ENCODE results near the gene NUDT22. TPM values are rescaled to one million over a fixed set of nuclear protein-coding genes. Genes with fewer than 3 reads are reported as not detected.

Gene NUDT22
- total RNA-seq, 4 donors from 2014 or later, result 19.2 to 77.6 (median 41.8) TPM

DNA sequence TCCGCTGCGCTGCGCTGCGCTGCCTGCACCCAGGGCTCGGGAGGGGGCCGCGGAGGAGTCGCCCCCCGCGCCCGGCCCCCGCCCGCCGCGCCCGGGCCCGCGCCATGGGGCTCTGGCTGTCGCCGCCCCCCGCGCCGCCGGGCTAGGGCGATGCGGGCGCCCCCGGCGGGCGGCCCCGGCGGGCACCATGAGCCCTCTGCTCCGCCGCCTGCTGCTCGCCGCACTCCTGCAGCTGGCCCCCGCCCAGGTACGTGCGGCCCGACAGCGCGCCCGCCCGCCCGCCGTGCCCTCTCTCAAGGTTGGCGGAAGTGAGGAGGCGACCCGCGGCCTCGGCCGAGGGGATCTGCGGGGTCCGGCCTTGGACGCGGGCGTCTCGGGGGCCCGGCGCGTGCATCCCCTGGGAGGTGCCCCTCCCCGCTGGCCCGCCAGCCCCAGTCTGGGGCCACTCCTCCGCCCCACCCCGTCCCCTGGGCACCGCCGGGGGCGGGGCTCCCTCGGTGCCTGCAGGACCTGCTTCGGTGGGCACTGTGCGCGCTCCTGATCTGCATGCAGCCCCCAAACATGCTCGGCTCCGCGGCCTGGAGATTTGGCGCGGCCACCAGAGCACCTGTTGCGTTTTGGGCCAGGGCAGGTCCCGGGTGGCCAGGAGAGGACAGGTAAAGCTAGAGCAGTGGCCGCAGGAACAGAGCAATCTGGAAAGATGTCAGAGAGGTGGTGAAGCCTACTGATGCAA, 8.7 kb downstream of the NUDT22 start:
- no peak for TF ChIP-seq CTCF (IDR thresholded peaks at IDR 0.05; ENCODE audit: low read depth)

- no peak for TF ChIP-seq CTCF (IDR thresholded peaks at IDR 0.05; ENCODE audit: low read depth)
Measured at GRCh38 chr11:64235437-64236161, 9.5 kb downstream of the NUDT22 start.

DNA sequence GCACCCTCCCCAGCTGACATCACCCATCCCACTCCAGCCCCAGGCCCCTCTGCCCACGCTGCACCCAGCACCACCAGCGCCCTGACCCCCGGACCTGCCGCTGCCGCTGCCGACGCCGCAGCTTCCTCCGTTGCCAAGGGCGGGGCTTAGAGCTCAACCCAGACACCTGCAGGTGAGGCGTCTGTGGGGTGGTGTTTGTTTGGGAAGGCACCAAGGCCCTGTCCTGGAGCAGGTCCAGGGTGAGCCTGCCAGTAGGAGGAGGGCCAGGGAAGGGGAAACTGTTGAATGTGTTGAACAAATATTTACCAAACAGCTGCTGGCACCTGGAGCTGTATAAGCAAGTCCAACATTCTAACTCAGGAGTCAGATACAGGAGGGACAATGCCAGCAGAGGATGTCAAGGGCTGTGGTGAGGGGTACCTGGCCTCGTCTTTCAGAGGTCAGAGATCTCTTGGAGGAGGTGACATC, 11.4 kb downstream of the NUDT22 start:
- TF ChIP-seq CTCF (IDR thresholded peaks at IDR 0.05; ENCODE audit: low read depth), result no peak

- TF ChIP-seq CTCF (IDR thresholded peaks at IDR 0.05; ENCODE audit: low read depth), result no peak
Measured at GRCh38 chr11:64238076-64238475, 12.0 kb downstream of the NUDT22 start.

DNA sequence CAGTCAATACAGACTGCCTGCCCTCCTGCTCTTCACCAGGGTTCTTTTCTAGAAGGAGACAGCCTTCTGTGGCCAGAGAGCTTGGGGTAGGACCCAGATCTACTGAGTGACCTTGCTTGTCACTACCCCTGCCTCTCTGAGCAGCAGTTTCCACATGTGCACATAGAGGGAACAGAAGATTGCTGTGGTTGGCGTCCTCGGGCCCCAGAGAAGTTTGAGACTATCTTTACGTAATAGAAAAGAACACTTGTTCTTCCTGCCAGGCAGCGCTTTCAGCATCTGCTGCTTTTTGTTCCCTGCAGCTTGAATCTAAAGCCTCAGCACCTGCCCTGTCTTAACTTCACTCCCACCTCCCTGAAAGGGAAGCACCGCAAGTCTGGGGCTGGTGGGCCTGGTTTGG, 12.9 kb downstream of the NUDT22 start:
- TF ChIP-seq CTCF (IDR thresholded peaks at IDR 0.05; ENCODE audit: low read depth), result no peak

- TF ChIP-seq CTCF (IDR thresholded peaks at IDR 0.05; ENCODE audit: low read depth), result no peak
Measured at GRCh38 chr11:64239662-64240434, 13.8 kb downstream of the NUDT22 start.
